Measurements from ENCODE around the gene ABCC2. TPM values are rescaled to one million over a fixed set of nuclear protein-coding genes. Genes with fewer than 3 reads are reported as not detected.
"Not testable (repeated sequence)": the region's sequence is repeated elsewhere in the genome, so short reads cannot be mapped to it uniquely, and the experiment has no call there.

The ABCC2 gene
- total RNA-seq, 1 experiment from 2014 or later = 0.69 TPM

DNA sequence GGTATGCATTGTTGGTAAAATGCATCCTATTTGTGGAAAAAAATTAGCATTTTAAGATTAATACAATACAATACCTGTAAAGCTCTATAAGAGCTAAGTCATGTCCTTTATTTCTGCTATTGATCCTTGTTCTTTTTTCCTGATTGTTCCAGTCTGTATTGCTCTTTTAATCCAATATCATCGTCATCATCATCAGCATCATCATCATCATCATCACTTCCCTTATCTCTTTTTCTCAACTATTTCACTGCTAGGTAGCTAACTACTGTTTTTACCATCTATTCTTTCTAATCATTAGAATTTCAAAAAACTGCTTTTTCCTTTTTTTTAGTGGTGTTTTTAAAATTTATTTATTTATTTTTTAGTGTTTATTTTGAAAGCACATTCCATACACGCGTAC lies 71.2 kb downstream of the ABCC2 start:
- DNase-seq (ENCODE audit: low spot score) = no peak

DNA sequence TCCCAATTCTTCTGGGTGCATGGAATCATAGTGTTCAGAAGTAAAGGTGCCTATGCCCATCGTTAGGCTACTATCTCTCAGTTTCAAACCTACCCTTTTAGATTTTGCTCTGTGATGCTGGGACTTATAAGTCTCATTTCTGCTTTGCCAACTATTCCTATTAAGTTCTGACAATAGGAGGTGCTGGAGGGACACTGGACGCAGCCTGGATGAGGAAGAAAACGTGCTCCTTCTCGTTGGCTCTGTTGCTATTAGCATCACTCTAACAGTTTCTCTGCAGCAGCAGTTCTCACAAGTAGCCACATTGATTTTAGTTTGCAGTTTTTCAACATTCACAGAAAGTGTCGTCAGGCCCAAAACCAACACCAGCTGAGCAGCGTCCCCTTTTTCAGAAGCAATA lies 72.4 kb downstream of the ABCC2 start:
- DNase-seq (ENCODE audit: low spot score) = peak; percentile 51

DNA sequence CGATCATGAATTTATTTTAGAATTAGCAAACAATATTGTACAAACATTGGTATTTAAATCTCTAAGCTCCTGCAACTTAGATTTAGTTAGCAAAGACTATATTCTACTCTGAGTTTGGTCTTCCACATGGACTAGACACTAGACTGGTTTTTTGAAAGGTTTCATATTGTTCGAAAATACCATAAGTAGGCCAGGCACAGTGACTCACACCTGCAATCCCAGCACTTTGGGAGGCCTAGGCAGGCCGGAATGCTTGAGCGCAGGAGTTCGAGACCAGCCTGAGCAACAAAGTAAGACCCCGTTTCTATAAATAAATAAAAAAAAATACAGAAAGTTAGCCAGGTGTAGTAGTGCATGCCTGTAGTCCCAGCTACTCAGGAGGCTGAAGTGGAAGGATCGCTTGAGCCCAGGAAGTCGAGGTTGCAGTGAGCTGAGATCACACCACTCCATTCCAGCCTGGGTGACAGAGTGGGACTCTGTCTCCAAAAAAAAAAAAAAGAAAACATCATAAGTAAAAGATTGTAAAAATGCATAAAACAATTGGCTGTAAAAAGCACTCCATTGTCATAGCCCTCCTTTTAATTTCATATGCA lies 73.1 kb downstream of the ABCC2 start:
- no peak for DNase-seq (ENCODE audit: low spot score)

DNA sequence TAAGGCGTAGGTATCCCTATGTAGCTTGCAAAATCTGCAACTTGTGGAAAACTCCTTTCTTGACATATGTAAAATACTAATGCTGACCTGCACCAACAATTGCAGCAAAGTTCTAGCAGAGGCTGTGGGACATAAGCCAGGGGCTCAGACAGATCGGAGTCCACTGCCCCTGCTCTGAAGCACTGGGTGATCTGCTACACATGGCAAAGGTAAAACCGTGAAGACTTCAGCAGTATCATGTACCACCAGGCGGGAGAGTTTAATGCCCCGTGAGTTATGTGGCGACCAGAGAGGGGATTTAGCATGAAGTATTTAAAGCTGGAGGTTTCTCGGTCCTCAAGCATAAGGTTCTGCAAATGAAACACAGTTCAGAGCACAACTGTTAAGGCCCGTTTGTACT lies 76.4 kb downstream of the ABCC2 start:
- no peak for DNase-seq (ENCODE audit: low spot score)

DNA sequence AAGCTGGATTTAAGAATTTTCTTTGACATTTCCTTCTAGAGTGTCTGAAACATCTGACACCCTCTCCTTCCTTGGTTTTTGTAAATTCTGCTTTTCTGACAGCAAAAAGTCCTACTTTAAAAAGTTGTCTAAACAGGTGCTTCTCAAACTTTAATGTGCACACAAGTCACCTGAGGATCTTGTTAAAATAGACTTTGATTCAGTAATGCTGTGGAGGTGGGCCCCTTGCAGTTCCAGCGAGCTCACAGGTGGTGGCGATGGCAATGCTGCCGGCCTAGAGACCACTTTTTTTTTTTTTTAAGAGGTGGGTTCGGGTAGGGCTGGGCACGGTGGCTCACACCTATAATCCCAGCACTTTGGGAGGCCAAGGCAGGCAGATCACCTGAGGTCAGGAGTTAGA lies 77.1 kb downstream of the ABCC2 start:
- DNase-seq (ENCODE audit: low spot score) = peak; percentile 22

DNA sequence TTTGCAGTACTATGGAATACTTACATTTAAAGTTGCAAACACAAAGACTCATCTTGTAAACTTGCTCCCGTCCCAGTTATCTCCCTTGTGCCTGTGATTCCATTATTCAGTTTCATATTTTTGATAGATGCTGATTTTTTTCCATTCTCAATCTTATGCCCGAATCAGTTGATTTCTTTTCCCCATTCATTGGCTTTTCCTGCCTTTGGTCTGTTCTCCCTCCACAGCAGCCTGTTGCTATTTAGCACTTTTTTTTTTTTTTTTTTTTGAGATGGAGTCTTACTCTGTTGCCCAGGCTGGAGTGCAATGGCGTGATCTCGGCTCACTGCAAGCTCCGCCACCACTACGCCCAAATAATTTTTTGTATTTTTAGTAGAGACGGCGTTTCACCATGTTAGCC lies 78.0 kb downstream of the ABCC2 start:
- no peak for DNase-seq (ENCODE audit: low spot score)

DNA sequence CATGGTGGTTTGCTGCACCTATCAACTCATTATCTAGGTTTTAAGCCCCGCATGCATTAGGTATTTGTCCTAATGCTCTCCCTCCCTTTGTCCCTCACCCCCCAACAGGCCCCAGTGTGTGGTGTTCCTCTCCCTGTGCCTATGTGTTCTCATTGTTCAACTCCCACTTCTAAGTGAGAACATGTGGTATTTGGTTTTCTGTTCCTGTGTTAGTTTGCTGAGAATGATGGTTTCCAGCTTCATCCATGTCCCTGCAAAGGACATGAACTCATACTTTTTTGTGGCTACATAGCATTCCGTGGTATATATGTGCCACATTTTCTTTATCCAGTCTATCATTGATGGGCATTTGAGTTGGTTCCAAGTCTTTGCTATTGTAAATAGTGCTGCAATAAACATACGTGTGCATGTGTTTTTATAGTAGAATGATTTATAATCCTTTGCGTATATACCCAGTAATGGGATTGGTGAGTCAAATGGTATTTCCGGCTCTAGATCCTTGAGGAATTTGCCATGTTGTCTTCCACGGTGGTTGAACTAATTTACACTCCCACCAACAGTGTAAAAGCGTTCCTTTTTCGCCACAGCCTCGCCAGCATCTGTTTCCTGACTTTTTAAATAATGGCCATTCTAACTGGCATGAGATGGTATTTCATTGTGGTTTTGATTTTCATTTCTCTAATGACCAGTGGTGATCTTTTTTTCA lies 81.2 kb downstream of the ABCC2 start:
- DNase-seq (ENCODE audit: low spot score) = peak; percentile 93

DNA sequence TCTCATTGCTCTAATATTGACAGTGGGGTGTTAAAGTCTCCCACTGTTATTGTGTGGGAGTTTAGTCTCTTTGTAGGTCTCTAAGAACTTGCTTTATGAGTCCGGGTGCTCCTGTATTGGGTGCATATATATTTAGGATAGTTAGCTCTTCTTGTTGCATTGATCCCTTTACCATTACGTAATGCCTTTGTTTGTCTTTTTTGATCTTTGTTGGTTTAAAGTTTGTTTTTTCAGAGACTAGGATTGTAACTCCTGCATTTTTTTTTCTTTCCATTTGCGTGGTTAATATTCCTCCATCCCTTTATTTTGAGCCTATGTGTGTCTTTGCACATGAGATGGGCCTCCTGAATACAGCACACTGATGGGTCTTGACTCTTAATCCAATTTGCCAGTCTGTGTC lies 84.8 kb downstream of the ABCC2 start:
- DNase-seq (ENCODE audit: low spot score) = not testable (repeated sequence)

DNA sequence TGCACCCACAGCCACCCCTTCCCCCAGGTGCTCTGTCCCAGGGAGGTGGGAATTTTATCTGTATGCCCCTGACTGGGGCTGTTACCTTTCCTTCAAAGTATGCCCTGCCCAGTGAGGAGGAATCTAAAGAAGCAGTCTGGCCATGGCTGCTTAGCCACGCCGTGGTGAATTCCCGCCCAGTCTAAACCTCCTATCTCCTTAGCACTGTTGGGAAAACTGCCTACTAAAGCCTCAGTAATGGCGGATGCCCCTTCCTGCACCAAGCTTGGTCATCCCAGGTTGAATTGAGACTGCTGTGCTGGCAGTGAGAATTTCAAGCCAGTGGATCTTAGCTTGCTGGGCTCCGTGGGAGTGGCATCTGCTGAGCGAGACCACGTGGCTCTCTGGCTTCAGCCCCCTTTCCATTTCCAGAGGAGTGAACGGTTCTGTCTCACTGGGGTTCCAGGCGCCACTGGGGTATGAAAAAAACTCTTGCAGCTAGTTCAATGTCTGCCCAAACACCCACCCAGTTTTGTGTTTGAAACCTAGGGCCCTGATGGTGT lies 87.2 kb downstream of the ABCC2 start:
- no peak for DNase-seq (ENCODE audit: low spot score)

DNA sequence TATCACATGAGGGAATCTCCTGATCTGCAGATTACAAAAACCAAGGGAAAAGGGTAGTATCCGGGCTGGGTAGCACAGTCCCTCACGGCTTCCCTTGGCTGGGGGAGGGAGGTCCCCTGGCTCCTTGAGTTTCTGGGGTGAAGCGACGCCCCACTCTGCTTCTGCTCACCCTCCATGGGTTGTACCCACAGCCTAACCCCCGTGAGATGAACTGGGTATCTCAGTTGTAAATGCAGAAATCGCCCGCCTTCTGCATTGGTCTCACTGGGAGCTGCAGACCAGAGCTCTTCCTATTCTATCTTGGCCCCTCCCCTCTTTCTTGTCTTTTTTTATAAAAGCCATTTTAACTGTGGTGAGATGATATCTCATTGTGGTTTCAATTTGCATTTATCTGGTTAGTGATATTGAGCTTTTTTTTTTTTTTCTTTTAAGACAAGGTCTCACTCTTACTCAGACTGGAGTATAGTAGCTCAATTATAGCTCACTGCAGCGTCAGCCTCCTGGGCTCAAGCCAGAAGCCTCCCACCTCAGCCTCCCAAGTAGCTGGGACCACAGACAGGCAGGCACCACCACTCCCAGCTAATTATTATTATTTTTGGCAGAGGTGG lies 87.8 kb downstream of the ABCC2 start:
- DNase-seq (ENCODE audit: low spot score) = peak; percentile 73

DNA sequence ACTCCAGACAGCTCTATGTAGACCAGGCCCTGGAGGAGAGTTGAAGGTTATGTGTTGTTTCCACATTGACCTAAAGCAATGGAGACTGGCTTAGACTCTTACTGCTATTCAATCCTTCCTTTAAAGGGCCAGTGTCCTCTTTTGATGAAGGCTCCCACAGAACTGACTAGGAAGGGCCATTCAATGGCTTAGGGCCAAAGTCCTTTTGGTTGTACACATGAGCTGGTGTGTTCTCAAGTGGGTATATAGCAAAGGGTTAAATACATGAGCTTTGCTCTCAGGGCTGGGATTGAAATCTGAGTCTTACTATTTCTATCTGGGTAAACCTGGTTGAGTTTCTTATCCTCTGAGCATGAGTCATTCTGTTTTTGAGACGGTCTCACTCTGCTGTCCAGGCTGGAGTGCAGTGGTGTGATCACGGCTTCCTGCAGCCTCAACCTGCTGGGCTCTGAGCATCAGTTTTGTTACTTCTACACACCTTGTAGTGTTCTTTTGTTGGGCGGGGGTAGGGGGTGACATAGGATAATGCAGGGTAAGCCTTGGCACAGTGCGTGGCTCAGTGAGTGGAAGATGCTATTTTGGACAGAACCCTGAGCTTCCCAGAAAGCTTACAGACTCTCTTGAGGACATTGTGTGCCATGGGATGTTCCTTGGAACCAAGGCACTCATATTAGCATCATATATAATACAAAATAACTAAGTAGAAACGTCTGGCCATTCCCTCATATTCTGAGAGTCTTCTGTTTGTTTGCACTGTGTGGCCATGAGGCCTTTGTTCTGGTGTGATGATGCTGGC lies 90.1 kb downstream of the ABCC2 start:
- DNase-seq (ENCODE audit: low spot score) = peak; percentile 33

DNA sequence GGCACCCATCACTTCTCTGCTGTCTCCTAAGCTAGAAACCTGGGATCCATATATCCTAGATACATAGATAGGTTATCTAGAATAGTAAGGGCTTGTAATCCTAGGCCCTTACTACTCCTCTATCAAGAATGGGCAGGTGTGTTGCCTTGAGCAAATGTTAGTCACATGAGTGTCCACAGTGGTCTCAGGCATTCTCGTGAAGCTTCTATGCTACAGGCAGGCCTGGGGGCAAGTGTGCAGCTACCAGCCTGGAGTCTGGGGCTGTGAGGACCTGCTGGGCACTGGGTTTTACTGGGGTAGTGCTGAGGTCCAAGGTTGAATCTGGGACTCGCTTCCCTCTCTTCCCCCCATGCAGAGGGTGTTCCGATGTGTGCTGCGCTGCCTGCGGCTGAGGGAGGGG lies 91.4 kb downstream of the ABCC2 start:
- no peak for DNase-seq (ENCODE audit: low spot score)

DNA sequence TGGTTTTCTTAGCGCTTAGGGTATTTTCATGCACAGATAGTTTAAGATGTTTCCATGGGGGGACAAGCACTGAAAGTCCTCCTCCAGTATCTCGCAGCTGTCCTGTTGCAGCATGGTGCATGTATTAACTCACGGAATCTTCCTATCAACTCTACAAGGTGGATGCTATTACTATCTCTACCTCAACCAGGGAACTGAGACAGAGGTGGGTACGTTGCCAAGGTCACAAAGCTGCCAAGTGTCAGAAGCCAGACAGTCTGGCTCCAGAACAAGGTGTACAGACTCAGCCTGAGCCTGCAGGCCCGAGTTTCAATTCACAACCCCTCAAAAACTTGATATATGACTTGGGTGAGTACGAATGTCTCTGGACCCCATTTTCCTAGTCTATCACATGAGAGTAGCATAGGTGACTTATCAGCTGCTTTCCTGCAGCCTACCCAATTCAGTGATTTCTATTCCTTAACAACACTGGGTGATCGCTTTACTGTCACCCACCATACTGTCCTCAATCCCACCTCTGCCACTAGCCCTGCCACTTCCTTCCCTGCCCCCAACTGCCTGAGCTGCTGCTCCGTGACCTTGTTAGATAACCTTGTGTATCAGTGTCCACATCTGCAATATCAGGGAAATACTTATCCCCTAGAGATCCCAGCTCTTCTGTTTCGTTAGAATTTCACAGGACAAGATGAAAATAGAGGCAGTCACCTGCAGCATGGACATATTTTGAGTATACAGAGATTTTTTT lies 92.1 kb downstream of the ABCC2 start:
- no peak for DNase-seq (ENCODE audit: low spot score)

DNA sequence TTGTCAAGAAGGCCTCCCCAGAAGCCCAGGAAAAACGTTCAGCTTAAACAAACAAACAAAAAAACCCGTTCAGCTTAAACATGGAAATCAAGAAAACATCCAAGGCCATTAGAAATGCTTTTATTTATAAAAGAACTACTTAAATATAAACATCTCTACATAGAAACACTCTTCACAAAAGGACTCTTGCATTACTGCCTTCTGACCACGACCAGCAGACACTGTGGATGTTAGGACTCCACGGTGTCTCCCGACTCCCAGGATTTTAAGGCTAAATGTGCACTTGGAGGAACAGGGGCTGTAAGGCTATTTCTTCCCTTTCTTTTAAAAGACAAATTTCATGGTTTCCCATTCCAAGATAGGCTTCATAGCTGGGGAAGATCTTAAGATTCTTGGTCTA lies 93.0 kb downstream of the ABCC2 start:
- DNase-seq (ENCODE audit: low spot score) = no peak

DNA sequence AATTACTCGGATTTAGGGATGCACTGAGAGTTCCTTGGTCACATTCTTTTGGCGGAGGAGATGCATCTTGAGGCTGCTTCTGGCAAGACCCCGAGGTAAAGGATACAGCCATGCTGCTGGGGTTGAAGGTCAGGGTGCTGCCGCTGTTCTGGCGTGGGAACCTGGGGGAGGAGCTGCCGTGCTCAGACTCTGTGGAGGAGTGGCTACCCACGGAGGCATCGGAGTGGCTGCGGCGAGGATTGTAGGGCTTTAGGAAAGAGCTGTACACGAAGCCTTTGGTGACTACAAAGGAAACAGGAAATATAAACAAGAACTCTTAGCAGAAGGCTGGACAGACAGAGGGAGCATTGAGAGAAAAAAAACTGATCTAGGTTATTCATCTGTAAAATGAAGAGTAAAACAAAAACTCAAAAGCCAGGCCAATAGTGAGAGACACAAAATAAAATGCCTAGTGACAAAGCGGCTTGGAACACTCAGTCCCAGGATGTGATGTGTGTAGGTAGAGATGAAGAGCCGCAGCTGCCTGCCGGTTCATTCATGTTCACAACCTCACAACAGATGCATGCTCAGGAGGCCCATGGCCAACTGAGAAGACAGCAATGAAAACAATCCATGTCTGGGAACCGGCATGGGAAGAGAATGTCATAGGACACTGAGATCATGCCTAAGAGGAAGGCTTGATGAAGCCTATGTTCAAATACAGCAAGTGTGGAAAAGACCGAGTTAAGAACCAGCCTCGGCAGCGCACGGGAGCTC lies 97.8 kb downstream of the ABCC2 start:
- no peak for DNase-seq (ENCODE audit: low spot score)

DNA sequence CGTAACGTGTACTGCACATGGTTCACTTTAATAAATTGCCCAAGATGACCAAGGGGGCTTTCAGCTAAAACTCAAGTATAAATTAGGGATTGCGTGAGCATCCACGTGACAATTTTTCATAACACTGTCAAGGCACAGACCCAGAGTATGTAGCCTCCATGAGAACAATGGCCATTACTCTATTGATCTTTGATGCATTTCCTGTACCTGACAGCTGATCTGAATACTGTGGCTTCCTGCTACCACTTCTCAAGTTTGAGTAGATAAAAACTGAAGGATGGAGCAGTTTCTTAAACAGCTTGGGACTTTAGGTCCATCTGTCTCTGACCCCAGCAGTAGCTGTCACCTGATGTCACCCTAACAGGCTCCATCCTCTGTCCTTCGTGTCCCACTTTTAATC lies 98.9 kb downstream of the ABCC2 start:
- DNase-seq (ENCODE audit: low spot score) = no peak

DNA sequence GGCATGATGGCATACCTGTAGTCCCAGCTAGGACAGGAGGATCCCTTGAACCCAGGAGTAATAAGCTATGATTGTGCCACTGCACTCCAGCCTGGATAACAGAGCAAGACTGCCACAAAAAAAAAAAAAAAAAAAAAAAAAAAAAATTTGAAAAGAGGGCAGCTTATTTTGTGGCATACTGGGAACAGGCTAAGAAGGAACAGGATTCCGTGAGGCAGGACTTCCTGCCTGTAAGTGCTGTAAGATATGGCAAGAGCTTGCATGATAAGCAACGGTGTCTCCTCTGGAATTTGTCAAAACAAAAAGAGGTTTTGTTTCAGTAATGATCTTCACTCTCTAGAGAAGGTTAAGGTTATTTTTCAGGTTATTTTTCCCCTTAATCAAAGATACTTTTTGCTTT lies 101.1 kb downstream of the ABCC2 start:
- DNase-seq (ENCODE audit: low spot score) = no peak

DNA sequence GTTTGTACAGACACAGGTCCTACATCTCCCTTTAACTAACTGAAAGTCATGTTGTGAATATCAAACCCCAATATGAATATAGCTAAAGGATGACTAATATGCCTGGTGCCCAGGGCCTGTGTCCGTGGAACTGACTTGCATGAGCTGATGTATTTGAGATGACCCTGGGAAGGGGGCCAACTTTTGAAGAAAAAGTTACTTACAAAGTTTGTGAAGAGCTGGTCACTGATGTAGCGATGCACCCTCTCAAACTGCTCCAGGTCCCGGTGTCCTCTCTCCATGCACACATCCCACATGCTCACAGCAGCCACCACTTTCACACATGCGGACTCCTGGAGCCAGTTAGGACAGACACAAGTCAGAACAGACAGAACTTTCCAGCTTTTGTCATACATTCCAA lies 106.2 kb downstream of the ABCC2 start:
- DNase-seq (ENCODE audit: low spot score) = no peak

DNA sequence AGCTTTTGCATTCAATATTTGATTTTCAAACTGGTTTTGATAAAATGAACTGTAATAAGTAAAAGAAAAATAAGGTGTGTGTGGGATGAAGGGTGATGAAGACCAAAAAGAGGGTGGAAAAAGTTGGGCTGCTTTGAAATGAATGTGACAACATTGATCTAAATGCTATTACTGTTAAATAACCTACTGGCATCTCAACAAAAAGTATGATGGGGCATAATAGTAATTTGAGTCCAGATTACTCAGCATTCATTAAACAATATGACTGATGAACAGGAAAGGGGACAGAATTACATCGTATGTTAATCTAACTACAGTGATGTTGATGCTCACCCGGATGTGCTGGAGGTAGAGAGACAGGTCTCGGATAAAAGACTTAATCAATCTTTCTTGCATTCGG lies 112.2 kb downstream of the ABCC2 start:
- DNase-seq (ENCODE audit: low spot score) = no peak

DNA sequence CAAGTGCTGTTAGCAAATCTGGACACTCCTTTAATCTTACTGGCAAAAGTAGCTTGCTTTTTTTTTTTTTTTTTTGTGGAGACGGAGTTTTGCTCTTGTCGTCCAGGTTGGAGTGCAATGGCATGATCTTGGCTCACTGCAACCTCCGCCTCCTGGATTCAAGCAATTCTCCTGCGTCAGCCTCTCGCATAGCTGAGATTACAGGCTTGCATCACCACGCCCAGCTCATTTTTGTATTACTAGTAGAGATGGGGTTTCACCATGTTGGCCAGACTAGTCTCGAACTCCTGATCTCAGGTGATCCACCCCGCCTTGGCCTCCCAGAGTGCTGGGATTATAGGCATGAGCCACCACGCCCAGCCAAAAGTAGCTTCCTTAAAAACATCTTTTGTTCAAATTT lies 112.6 kb downstream of the ABCC2 start:
- not testable (repeated sequence) for DNase-seq (ENCODE audit: low spot score)

DNA sequence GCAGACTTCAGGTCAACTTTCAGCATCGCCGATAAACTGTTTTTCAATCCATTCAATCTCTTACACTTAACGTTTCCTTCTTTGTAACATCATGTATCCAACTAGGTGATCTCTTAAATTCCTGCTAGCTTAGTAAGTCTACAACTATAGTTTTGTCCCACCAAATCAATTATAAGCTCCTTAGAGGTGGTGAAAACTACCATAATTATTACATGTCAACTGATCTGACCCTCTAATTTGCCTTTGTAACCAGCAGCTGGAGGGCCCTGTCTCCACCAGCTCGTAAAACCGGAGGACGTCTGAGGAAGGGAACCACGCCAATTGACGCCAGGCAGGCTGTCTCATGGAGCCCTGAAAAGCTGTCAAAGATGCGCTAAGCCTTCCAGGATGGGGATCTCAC lies 113.4 kb downstream of the ABCC2 start:
- no peak for DNase-seq (ENCODE audit: low spot score)

Measured in A172 (cell line).